HG03196 (cell line): Measurements from ENCODE around the gene FIBCD1.

Source experiments
- ATAC-seq: cut with Tn5 transposase; IDR thresholded peaks from one replicate; pipeline ENCODE4 v1.9.1; 2021; ENCODE audit not compliant: unreplicated experiment

Gene FIBCD1, protein sequence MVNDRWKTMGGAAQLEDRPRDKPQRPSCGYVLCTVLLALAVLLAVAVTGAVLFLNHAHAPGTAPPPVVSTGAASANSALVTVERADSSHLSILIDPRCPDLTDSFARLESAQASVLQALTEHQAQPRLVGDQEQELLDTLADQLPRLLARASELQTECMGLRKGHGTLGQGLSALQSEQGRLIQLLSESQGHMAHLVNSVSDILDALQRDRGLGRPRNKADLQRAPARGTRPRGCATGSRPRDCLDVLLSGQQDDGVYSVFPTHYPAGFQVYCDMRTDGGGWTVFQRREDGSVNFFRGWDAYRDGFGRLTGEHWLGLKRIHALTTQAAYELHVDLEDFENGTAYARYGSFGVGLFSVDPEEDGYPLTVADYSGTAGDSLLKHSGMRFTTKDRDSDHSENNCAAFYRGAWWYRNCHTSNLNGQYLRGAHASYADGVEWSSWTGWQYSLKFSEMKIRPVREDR

DNA sequence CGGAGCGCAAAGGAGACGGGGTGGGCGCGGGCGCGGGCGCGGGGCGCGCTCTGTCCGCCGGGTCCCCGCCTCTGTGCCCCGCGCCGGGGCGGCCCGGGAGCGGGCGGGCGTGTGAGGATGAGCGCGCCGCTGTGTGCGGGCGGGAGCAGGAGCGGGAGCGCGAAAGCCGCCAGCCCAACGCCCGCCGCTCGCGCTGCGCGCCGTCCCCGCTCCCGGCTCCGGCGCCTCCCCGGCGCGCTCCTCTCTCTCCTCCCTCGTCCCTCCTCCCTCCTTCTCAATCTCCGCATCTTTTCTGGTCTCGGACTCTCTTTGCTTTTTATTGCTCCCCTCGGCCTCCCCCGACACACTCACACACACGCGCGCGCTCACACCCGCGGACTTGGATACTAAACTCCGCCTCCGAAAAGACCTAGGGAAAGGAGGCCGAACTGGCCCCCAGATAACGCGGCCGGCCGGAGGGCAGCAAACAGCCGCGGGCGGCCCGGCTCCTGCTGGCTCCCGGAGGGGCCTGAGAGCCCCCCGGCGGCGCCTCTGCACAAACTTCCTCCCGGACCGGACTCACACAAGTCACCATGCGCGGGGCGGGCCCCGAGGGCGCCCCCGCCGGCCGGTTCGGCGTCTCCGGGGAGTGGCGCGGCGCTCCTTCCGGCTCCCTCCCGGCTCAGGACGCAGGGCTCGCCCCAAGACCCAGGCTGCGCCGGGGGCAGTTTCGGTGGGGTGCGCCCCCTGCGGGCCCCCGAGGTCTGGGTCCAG, at the start of gene FIBCD1:
FIBCD1 (minus strand) TSS at position 596 of the 753 bp plus-strand sequence. CDS start 640 bp downstream, outside the sequence.
- no peak for ATAC-seq

DNA sequence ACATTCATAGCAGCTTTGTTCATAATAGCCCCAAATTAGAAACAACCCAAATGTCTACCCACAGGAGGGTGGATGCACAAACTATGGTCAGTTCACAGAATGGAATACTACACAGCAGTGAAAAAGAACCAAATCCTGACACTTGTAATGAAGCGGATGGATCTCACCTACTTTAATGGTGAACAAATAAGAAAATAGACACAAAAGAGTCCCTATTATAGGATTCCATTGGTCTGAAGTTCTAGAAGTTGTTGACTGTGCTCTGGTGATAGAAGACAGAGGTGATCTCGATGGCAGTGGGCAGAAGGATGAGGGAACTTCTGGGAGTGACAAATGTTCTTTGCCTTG, 49.3 kb upstream of the FIBCD1 start:
- no peak for ATAC-seq

DNA sequence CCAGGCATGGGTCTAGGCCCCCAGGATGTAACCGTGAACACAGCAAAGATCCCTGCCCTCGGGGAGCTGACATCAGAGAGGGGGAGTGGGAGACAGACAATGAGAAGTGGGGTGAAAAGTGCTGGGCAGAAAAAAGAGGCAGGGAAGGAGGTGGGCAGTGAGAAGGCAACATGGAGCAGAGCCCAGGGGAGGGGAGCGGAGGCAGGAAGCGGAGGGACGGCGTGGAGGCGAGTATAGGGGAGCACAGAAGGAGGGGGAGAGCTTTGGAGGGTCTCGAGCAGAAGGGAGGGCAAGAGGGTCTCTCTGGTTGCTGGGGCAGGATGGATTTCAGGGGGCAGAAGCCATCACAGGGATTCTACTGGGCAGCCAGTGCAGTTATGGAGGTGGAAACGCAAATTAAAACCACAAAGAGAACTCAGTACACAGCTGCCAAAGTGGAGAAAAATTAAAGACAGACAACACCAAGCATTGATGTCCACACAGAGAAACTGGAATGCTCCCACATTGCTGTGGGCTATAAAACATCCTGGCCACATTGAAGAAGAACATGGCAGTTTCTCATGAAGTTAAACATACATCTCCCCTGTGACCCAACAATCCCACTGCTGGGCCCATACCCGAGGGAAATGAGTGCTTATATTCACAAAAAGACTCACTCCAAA, 48.8 kb upstream of the FIBCD1 start:
- no peak for ATAC-seq

DNA sequence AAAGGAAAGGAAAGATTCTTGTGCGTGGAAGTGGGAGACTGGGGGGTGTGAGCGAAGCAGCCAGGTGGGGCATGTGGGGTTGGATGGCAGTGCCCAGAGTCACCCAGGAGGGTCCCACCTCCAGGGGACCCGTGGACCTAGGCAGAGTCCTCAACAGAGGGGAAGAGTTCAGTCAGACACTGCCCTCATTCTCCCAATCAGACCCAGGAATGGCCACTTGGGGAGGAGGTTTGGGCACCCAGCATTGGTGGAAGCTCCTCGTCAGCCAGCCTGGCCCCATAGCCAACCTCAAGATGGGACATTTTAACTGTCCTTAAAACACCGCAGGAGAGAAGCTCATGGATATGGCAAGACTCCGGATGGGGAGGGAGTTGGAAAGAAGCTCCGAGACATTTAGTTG, 48.0 kb upstream of the FIBCD1 start:
- ATAC-seq, result no peak

DNA sequence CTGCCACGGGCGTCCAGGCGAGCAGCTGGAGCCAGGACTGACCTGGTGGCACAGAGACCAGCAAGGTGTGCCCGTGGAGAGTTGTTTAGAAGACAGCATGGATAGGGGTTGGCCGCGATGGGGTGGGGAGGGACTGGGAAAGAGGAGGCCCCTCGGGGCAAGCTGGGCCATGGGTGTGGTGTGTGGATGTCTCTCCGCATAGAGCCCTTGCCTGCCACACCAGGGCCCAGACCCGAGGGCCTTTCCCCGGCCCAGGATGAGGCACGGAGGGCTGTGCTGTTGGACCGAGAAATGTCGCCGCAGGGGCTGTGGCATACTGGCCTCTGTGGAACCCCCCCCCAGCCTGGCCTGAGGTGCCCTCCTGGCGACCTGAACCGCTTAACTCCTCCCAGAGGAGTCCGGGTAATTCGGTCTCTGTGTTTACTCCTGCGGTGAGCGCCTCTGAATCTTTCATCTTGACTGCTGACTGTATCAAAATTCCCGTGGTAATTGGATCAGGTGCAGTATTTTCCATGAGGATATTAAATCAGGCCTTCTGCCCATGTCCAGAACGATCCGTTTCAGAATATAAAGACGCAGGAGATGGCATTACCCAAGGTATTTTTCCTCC, 47.4 kb upstream of the FIBCD1 start:
- ATAC-seq, result no peak

DNA sequence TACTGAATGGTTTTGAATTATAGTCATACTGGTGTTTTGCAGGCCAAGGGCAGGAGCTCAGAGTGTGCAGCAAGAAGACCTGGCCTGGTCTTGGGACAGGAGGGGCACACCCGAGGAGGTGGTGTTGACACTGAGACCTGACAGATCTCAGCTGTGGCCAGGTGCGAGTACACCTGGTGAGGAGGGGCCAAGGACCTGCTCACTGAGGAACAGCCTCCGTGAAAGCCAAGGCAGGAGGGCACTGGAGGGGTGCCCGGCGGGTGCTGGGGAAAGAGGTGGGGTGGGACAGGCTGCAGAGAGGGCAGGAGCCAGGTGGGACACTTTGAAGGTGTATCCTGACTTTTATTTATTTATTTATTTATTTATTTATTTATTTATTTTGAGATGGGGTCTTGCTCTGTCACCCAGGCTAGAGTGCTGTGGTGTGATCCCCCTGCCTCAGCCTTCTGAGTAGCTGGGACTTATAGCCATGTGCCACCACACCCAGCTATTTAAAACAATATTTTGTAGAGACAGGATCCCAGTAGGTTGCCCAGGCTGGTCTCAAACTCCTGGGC, 46.6 kb upstream of the FIBCD1 start:
- ATAC-seq, result no peak

DNA sequence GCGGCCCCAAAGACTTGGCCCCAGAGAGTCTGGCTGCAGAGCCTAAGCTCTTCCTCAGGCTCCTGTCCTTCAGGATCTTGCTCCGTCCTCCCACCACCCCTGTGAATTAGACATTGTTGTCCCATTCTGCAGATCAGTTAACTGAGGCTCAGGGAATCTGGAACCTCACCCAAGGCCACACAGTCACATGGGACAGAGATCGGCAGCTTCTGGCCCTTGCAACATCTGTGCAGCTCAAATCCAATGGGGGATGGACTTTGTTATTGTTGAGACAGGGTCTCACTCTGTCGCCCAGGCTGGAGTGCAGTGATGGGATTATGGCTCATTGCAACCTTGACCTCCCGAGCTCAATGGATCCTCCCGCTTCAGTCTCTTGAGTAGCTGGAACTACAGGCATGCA, 46.0 kb upstream of the FIBCD1 start:
- no peak for ATAC-seq

DNA sequence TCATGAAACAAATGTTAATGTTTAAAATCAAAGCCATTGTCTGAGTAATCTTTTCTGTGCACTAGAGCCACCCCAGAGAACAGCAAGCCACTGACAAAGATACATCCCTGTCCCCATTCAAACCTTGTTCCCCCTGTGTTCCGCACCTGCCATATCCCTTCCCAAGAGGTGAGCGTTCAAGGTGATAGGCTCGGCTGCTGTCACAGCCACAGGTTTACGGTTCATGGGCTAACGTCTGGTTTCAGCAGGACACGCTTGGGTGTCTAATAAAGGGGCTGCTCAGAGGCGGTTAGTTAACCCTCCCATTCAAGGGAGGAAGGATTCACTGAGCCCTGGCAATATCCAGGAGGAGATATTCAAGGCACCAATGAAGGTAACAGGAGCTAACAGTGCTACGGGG, 45.5 kb upstream of the FIBCD1 start:
- ATAC-seq, result no peak

DNA sequence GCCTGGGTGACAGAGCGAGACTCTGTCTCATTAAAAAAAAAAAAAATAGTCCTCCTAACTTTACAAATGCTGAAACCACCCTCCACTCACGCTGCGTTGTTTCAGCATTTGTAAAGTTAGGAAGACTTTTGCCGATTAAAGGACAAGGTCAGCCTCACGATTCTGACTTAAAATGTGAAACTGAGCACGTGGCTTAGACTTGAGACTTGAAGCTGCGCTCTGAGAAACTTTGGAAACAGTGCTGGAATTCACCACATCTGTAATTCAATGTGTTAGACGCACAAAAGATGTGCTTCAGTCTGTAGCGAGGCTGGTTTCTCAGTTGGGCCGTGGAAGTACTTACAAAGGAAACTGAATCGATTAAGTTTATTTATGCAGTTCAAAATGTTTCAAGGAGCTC, 44.9 kb upstream of the FIBCD1 start:
- ATAC-seq, result no peak

DNA sequence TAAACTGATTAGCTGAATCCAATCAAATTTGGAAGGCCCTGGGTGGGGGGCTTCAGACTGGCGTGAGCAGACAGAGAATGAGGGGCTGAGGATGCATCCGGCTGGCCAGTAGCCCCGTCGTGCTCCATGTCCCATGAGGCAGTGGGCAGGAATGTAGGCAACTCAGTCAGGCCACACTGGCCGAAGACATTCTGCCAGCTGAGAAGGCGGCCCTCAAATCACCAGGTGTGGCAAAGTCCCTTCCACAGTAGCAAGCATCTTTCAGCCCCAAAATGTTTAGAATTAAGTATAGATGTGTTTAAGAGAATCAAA, 44.3 kb upstream of the FIBCD1 start:
- no peak for ATAC-seq

DNA sequence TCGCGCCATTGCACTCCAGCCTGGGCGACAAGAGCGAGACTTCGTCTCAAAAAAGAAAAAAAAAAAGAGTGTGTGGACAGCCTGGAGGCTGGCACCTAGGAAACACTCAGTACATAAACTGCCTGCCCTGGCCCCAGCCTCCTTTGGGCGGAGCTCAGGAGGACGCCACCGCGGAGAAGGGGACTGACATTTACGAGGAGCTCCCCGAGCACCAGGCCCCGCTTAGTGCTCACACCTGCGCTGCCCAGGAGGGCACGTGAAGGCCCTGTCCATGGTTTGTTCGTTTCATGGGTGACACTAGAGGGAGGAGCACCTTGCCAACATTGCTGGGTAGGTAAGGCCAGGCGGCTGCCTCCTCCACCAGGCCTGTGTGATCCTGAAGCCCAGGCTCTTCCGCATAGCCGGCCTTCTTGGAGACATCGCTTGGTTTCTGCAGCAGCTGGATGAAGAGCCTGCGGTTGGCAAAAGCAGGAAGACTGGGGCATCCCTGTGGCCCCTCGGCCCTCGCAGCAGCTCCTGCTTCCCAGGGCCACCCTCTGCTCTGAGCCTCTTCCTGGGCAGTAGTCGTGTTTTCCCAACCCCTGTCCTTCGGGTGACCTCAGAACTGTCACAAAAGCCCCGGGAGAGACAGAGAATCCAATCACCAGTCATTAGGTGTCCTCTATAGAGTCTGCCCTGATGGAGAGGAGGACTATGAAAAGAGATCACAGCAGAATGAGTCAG, 43.8 kb upstream of the FIBCD1 start:
- no peak for ATAC-seq

DNA sequence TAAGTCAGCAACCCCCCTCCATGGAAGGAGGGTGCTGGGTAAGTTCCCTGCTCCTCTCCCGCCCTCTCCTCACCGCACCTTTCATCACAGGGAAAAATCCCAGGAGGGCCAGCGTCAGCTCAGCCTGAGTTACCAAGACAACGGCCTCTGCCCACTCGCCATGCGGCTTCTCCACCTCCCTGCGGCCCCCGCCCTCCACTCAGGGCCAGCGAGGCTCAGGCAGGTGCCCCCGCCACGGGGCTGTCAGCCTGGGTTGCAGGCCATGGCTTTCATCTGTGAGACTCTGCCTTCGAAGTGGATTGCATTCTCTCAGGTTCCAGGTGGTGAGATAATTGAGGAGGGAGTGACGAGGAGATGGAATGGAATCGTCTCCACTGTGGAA, 42.7 kb upstream of the FIBCD1 start:
- ATAC-seq, result no peak

DNA sequence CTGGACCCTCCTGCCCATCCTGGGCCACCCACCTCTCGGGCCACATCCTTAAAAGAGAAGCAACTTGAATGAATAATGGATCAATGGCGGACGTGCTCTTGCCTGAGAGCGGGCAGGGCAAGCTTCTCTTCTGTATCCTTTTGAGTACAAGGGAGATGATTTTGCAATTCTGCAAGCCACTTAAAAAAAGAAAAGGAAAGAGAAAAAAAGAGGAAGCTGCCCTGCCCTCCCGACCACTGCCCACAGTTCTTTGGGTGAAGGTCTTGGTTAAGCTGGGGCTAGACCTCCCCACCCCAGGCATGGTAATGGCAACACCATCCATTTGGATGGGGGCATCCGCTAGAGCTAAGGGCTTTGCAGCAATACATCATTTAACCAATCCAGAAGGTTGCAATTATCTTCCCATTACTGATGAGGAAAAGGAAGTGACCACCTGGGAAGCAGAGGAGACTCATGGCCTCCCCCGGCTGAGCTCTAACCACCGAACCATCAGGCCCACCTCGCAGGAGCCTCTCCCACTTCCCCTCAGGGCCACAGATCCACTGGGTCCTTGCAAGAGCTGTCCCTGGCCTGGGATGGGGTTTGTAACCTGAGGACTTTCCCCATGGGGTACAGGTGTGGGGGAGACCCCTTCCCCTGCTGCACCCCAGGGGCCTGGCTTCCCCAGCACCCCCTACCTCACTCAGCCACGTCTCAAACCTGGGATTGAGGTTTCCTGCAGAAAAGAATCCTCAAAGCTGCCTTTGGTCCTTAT, 42.1 kb upstream of the FIBCD1 start:
- no peak for ATAC-seq

DNA sequence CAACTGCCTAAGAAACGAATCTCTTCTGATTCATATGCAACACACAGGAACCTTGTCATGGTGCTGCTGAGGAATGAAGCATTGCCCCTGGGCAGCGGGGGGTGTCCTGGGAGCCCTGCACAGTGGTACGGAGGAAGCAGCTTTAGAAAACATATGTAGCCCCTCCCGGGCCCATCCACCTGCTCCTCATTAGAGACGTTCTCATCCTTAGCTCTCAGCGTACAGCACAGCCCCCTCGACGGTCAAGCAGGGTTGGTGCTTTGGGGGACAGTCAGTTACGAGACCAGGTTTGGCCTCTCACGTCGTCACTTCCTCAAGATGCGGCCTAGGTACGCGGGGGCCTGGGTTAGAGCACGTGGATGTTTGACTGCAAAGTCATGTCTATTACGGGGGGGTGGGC, 41.5 kb upstream of the FIBCD1 start:
- no peak for ATAC-seq

DNA sequence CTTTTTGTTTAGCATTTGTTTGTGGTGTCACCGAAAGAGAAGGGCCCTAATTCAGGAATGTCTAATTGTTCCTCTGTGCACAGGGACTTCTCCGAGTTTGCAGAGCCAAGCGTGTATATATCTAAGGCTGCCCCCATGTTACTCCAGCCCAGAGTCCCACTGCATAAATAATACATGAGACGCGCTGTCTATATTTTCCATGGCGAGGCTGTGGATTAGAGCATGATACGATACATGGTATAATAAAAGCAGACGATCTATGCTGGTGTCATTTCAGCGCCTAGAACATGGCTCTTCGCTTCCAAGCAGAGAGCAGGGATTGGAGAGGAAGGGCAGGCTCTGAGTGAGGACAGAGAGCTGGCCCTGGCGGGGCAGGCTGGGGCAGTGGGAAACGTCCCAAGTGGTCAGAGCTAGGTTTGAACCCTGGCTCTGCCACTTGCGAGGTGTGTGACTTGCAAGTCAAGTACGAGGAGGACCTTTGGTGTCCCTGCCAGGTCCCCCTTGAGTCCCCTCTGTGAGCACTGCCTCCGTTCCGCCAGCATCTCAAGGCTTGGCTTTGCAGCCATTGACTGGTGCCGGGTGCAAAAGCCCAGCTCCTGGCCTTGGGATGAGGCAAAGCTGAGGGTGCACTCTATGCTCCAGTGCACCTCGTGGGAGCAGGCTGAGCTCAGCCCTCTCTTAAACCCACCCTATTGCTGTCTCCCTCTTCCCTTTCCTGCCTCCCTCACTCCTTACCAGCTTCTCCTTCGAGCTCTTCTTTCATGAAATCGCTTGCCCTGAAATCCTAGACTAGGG, 40.7 kb upstream of the FIBCD1 start:
- ATAC-seq, result no peak

DNA sequence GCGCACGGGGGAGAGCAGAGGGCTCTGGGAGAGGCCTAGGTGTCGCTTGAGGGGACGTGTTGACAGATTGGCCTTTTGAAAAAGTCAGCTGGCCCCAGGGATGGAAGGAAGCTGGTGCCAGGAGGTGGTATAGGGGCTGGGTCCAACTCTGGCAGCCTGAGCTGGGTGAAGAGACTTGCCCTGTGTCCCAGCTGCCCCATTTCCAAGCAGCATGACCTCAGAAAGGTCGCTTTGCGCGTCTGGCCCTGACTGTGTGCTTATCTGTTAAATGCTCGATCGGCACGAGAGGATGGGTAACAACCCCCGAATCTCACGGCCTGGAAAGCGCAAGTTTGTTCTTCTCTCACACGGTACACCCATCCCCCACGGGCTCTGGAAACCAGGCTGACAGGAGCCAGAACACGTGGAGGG, 38.8 kb upstream of the FIBCD1 start:
- ATAC-seq, result no peak

DNA sequence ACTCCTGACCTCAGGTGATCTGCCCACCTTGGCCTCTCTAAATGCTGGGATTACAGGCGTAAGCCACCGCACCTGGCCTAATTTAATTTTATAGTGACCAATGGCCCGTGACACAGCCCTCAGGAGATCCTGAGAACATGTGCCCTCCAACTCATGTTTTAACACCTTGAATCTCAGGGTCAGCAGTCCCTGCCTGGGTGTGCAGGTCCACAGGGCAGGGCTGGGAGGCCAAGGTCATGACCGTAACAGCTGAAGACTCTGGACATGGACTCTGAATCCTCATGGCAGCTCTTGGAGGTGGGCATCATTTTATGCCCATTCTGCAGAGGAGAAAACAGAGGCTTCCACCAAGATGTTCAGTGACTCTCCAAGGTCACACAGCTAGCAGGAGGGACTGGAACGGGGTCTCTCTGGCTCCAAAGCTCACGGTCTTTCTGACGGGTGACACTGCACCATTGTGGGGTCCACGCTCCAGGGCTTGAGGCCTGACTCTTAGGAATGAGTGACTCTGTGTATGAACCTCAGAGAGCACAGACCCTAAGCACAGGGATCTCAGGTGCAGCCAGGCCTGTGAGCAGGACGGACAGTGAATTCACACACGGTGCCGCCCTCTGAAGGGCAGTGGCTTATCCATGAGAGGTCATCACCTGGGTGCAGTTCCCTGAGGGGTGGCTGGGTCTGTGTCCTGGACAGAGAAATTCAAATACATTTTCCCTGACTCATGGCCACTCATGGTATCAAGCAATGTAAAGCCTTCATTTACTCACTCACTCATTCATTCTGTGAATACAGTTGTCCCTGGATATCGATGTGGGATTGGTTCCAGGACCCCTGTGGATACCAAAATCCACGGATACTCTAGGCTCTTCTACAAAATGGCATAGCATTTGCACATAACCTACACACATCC, 37.1 kb upstream of the FIBCD1 start:
- no peak for ATAC-seq

DNA sequence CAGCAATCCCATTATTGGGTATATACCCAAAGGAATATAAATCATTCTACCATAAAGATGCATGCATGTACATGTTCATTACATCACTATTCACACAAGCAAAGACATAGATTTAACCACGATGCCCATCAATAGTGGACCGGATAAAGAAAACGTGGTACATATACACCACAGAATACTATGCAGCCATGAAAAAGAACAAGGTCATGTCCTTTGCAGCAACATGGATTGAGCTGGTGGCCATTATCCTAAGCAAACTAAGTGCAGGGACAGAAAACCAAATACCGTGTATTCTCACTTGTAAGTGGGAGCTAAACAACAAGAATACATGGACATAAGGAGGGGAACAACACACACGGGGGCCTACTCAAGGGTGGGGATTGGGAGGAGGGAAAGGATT, 36.1 kb upstream of the FIBCD1 start:
- no peak for ATAC-seq
